Heart left ventricle (tissue), 13 donors: Measurements from ENCODE around the gene SUPT4H1.

Source experiments
- POLR2A ChIP-seq, 2 donors: fragments of 450-650 bp; IDR thresholded peaks; one replicate each; pipeline ENCODE4 v1.6.1; 2017; ENCODE audit warnings: antibody characterized with exemption in 2 of 2, mild to moderate bottlenecking in 2 of 2, moderate library complexity in 2 of 2
- TF ChIP-seq, protein P1 (sequence below), 12 donors: fragments of 200-600 bp; sonication (generic) in 4 of 12; IDR thresholded peaks; one replicate each; pipeline versions ENCODE4 v1.5.0 to v1.8.0; 2018 to 2022; ENCODE audit warnings: antibody characterized with exemption in 12 of 12, mild to moderate bottlenecking in 5 of 12
- donor health status: ischemic (EF 13 %, LVEDD 7.1; RV severe dilation, severe dysfunction).
- donor health status: DM: no; HTN: yes; CAD: no.
- donor health status: DM: no; HTN: no; CAD: no.
- donor health status: ischemic (EF 25% LVEDD 6.9; RV normal size, moderate dysfunction).
- donor health status: ischemic (EF 25% LVEDD 5.7; RV mildly dilated, moderate dysfunction).
- donor health status: ischemic (EF 35%, LVEDD 5.7; RV mildly dilated, moderate dysfunction).
- donor health status: nonischemic (EF 11% LVEDD 7.7; RV severe dilation, severe dysfunction).
- donor health status: DM: yes; HTN: yes; CAD: no.
- donor health status: PGD.
- donor health status: ischemic (EF 29% LVEDD 5.4; RV normal size, mild dysfunction).
- donor health status: nonischemic (EF 23%, LVEDD 6.1; RV moderate dilation, normal function).

DNA sequence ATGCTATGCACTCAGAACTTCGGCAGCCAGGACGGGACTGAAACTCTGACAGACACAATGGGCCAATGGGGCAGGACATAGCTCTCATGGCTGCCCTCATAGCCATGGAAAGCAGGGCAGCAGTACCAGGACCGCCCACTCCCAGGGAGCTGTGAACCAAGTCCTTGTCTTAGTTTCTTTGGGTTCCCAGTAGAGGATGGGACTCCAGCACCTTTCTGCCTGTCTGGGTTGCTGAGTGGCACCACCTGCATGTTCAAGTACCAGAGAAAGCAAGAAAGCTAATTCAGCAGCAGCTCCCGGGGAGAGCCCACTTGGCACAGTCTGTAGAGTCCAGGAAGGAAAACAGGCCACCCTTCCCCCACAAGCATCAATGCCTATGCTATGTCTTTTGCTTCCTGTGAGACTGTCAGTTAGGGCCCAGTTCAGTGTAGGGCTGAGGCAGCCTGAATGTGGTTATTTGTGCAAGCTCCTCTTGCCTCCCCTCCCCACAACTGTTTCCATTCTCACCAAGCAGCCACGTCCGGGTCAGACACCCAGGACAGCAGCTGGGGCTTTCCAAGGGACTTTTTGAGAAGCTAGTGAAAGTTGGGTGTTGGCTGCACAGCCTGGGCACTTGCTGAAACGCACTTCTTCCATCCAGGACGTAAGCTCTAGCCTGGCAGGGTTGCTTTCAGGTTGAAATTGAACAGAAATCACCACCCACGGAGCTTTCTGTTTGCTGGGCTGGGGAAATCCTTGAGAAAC, 7.8 kb downstream of the SUPT4H1 start:
- TF ChIP-seq, protein P1, sequence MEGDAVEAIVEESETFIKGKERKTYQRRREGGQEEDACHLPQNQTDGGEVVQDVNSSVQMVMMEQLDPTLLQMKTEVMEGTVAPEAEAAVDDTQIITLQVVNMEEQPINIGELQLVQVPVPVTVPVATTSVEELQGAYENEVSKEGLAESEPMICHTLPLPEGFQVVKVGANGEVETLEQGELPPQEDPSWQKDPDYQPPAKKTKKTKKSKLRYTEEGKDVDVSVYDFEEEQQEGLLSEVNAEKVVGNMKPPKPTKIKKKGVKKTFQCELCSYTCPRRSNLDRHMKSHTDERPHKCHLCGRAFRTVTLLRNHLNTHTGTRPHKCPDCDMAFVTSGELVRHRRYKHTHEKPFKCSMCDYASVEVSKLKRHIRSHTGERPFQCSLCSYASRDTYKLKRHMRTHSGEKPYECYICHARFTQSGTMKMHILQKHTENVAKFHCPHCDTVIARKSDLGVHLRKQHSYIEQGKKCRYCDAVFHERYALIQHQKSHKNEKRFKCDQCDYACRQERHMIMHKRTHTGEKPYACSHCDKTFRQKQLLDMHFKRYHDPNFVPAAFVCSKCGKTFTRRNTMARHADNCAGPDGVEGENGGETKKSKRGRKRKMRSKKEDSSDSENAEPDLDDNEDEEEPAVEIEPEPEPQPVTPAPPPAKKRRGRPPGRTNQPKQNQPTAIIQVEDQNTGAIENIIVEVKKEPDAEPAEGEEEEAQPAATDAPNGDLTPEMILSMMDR (IDR thresholded peaks at IDR 0.05): no peak
- no peak for TF ChIP-seq POLR2A (IDR thresholded peaks at IDR 0.05)
